Coronary artery (tissue), 2 donors: Measurements from ENCODE around the gene LOXL1.

ENCODE experiments used
- DNase-seq: peaks from one replicate; pipeline ENCODE4 v3.0.0-alpha.2; 2017; ENCODE audit warnings: low spot score
- H3K27ac ChIP-seq, 2 donors: fragments of 200-600 bp; sonication (generic); one replicate each; pipeline ENCODE4 v1.5.1; 2016 to 2019
- H3K4me3 ChIP-seq: fragments of 200-600 bp; sonication (generic); 2 replicates; pipeline ENCODE4 v1.5.1; 2016; ENCODE audit warnings: mild to moderate bottlenecking, moderate library complexity
- CTCF ChIP-seq: fragments of 200-600 bp; sonication (generic); IDR thresholded peaks from one replicate; pipeline ENCODE4 v1.5.1; 2019; ENCODE audit warnings: antibody characterized with exemption

Gene LOXL1

GRCh38 chr15:73983211-73983727 is 57.0 kb downstream of the LOXL1 start:
- Histone ChIP-seq H3K4me3 (peak overlapping the region; percentile 45), H3K27ac (peak overlapping the region; percentile 71 to 94)
- TF ChIP-seq CTCF = no peak
- DNase-seq = no peak

GRCh38 chr15:73983773-73984172 is 57.5 kb downstream of the LOXL1 start:
- TF ChIP-seq CTCF = no peak
- H3K4me3 ChIP-seq = no peak overlapping the region
- peak overlapping the region; percentile 71 to 94 for H3K27ac ChIP-seq

GRCh38 chr15:73984208-73984979 is 58.1 kb downstream of the LOXL1 start:
- no peak for DNase-seq

More at GRCh38 chr15:73983773-73984172, 57.5 kb downstream of the LOXL1 start:
- DNase-seq = no peak

GRCh38 chr15:73985101-73985873 is 59.0 kb downstream of the LOXL1 start:
- DNase-seq = no peak
- no peak overlapping the region for H3K4me3 ChIP-seq
- TF ChIP-seq CTCF = no peak
- peak overlapping the region in 1 of 2 donors; percentile 94 for H3K27ac ChIP-seq

More at GRCh38 chr15:73984208-73984979, 58.1 kb downstream of the LOXL1 start:
- Histone ChIP-seq H3K27ac (peak overlapping the region; percentile 71 to 94), H3K4me3 (no peak overlapping the region)
- TF ChIP-seq CTCF = no peak

GRCh38 chr15:73986055-73986775 is 60.0 kb downstream of the LOXL1 start:
- peak overlapping the region in 1 of 2 donors; percentile 94 for H3K27ac ChIP-seq
- DNase-seq = no peak
- no peak for TF ChIP-seq CTCF

GRCh38 chr15:73986776-73987056 is 60.5 kb downstream of the LOXL1 start:
- peak overlapping the region in 1 of 2 donors; percentile 93 for H3K27ac ChIP-seq
- no peak for DNase-seq
- no peak overlapping the region for H3K4me3 ChIP-seq

More at GRCh38 chr15:73986055-73986775, 60.0 kb downstream of the LOXL1 start:
- no peak overlapping the region for H3K4me3 ChIP-seq

More at GRCh38 chr15:73986776-73987056, 60.5 kb downstream of the LOXL1 start:
- TF ChIP-seq CTCF = no peak
